Adrenal gland (tissue), 12 donors: ENCODE results near the gene GPR82. TPM values are rescaled to one million over a fixed set of nuclear protein-coding genes. Genes with fewer than 3 reads are reported as not detected.

ENCODE experiments used
- DNase-seq, 7 donors: peaks; one replicate each; pipeline ENCODE4 v3.0.0-alpha.2; 2019 to 2020
- H3K27ac ChIP-seq, 5 donors: fragments of 200-600 bp; sonication (generic) in 4 of 5; 1 replicate in 3 of 5; 2 replicates in 2 of 5; pipeline versions ENCODE4 v1.5.1 to v1.8.0; 2016 to 2020; ENCODE audit warnings: mild to moderate bottlenecking in 1 of 5
- H3K27me3 ChIP-seq: fragments of 200-600 bp; 2 replicates; pipeline ENCODE4 v1.8.0; 2021
- H3K36me3 ChIP-seq, 2 donors: fragments of 200-600 bp; replicated peaks in 1 of 2; 1 replicate in 1 of 2; 2 replicates in 1 of 2; pipeline versions ENCODE4 v1.5.1 to v1.8.0; 2018 to 2022
- H3K4me1 ChIP-seq, 2 donors: fragments of 200-600 bp; replicated peaks in 1 of 2; 1 replicate in 1 of 2; 2 replicates in 1 of 2; pipeline versions ENCODE4 v1.5.1 to v1.8.0; 2018 to 2021
- H3K4me3 ChIP-seq, 4 donors: fragments of 200-600 bp; sonication (generic) in 3 of 4; one replicate each; pipeline ENCODE4 v1.5.1; 2016 to 2018
- H3K9me3 ChIP-seq, 3 donors: fragments of 200-600 bp; sonication (generic) in 1 of 3; replicated peaks in 1 of 3; 1 replicate in 2 of 3; 2 replicates in 1 of 3; pipeline versions ENCODE4 v1.5.1 to v1.8.0; 2016 to 2021
- CTCF ChIP-seq, 6 experiments: fragments of 450-650 bp in 4 of 6; fragments of 200-600 bp in 2 of 6; sonication (generic) in 1 of 6; IDR thresholded peaks; 1 replicate in 5 of 6; 2 replicates in 1 of 6; pipeline versions ENCODE4 v1.5.1 to v1.8.0; 2016 to 2021; ENCODE audit warnings: antibody characterized with exemption in 6 of 6, mild to moderate bottlenecking in 2 of 6, moderate library complexity in 1 of 6
- POLR2A ChIP-seq, 2 donors: fragments of 450-650 bp; IDR thresholded peaks; one replicate each; pipeline ENCODE4 v1.6.1; 2017; ENCODE audit warnings: antibody characterized with exemption in 2 of 2, mild to moderate bottlenecking in 2 of 2, moderate library complexity in 1 of 2
- WGBS, 4 donors: extraction: QIAGEN DNeasy Blood & Tissue Kit in 2 of 4; methylation state at CpG; one replicate each; pipeline versions ENCODE4 v1.1.5 to v1.1.7; 2013 to 2017; 5-methylcytosine and 5-hydroxymethylcytosine counted together
- intact Hi-C, 2 donors: fragments of 100-400 bp; cut with DNase I; formaldehyde crosslinking; loops; one replicate each; pipeline versions ENCODE4 v1.14.1 to v1.15.0; 2022 to 2023
- polyA plus RNA-seq, 3 donors: library from polyadenylated mRNA; stranded (reverse); fragments of 200-250 nt in 2 of 3; fragments of 350-450 nt in 1 of 3; fragmentation: Illumina TruSeq in 1 of 3; extraction: RNeasy Lipid Tissue Mini Kit (QIAGEN cat#74804) in 1 of 3; gene quantifications; one replicate each; pipeline ENCODE4 v1.2.3, GENCODE V29; 2013 to 2014
- small RNA-seq, 2 donors: library from RNA; depleted of rRNA; stranded (forward); fragments of <200 nt; gene quantifications; one replicate each; pipeline ENCODE3, GENCODE V24; 2016
- total RNA-seq, 9 donors: library from RNA; depleted of rRNA in 4 of 9; stranded (reverse); fragments of >200 nt in 4 of 9; fragments of 120-200 nt in 1 of 9; fragmentation: NEBNext Ultra II Directional in 1 of 9; extraction: Animal tissue kit (Norgen Biotek cat#: 25700) in 1 of 9; gene quantifications; one replicate each; pipeline versions ENCODE4 v1.1.0 to v1.2.4, GENCODE V29; 2013 to 2023
- donor health status: healthy with polysubstance abuse.
- donor health status: Bipolar disorder and iron deficiency.
- donor health status: DM: yes; HTN: yes; CAD: no.
- donor health status: DM: no; HTN: no; CAD: no.
- donor health status: DM: no; HTN: no; CAD: no.
- donor health status: DM: yes; HTN: yes; CAD: no.

Gene GPR82
- total and polyA plus RNA-seq, 12 donors: 0.16 to 3.4 (median 0.74) TPM; not detected in 1

GRCh38 chrX:41779030-41779564 is 55.1 kb downstream of the GPR82 start:
- no peaks in the 10 kb centered on the region for H3K27me3 ChIP-seq
- WGBS, 4 donors: 29 to 60% (median 47%) methylated on average over 1 of the region's 1 CpG
- DNase-seq: no peak
- H3K9me3 ChIP-seq: no peaks in the 10 kb centered on the region
- H3K4me1 ChIP-seq: peaks cover 0 to 7% of the 10 kb centered on the region in 2 donors
- no peaks in the 10 kb centered on the region for H3K36me3 ChIP-seq
- intact Hi-C loops: no loop called here
- H3K27ac ChIP-seq: no peak overlapping the region
- TF ChIP-seq POLR2A (IDR thresholded peaks at IDR 0.05) (no peak), CTCF (IDR thresholded peaks at IDR 0.05) (no peak)
- H3K4me3 ChIP-seq: no peak overlapping the region

Small RNA genes lying within 50 kb of the gene (small RNA-seq; reads per million reads assigned to genes)
- gene RN7SL144P: 0 reads per million in 2 donors

Other genes starting within 250 kb of the GPR82 start
- 10 to 100 TPM in 7 of 9 donors, 1 to 10 TPM in 2; 2.7 to 53.3 (median 22.9) TPM for gene GPR34, start 35.2 kb upstream of the GPR82 start, total RNA-seq
- 10 to 100 TPM in 1 of 3 donors, 1 to 10 TPM in 2; 7.8 to 18.8 (median 8.0) TPM for gene GPR34, start 35.2 kb upstream of the GPR82 start, polyA plus RNA-seq
- gene CASK, start 199.4 kb downstream of the GPR82 start, total RNA-seq: 10 to 100 TPM; 30.3 to 48.5 (median 42.2) TPM
- gene CASK, start 199.4 kb downstream of the GPR82 start, polyA plus RNA-seq: 10 to 100 TPM in 1 of 3 donors, 1 to 10 TPM in 2; 4.7 to 53.0 (median 7.8) TPM